ENCODE data around the gene PRMT7. TPM values are rescaled to one million over a fixed set of nuclear protein-coding genes. Genes with fewer than 3 reads are reported as not detected.
A peak's percentile ranks its signal among the peaks of the same experiment; 100 is the strongest.

The PRMT7 gene
- total RNA-seq, 2 donors from 2014 or later: 53.3 to 57.8 TPM

DNA sequence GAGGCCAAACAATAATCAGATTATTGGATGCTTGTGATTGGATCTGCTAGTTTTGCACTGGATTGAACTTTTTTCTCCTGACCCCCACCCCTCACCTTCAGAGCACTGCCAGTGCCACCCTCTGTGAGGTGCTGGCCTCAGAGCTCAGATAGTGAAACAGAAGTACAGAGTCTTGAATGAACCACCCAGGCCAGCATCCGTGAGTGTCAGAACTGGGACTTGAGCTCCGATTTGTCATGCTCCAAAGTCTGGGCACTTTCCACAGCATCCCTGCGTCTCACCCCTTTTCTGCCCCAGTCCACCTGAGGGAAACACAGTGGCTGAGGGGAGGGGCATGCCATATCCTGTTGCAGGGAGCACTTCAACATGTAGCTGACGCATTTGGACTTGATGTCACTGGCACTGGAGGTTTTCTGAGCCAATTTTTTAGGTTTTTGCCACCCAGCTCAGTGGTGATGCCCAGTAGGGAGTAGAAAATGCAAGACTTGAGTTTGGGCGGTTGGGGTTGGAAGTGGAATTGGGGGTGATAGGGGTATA lies 90.2 kb downstream of the PRMT7 start:
- Mint-ChIP-seq H3K36me3 (ENCODE audit: low read depth) (no peaks in the 10 kb centered on the region), H3K27ac (no peak overlapping the region), H3K4me1 (peaks cover 9% of the 10 kb centered on the region), H3K27me3 (no peaks in the 10 kb centered on the region), H3K9me3 (no peaks in the 10 kb centered on the region), H3K4me3 (no peak overlapping the region)
- ATAC-seq (replicated peaks): peak; percentile 38

DNA sequence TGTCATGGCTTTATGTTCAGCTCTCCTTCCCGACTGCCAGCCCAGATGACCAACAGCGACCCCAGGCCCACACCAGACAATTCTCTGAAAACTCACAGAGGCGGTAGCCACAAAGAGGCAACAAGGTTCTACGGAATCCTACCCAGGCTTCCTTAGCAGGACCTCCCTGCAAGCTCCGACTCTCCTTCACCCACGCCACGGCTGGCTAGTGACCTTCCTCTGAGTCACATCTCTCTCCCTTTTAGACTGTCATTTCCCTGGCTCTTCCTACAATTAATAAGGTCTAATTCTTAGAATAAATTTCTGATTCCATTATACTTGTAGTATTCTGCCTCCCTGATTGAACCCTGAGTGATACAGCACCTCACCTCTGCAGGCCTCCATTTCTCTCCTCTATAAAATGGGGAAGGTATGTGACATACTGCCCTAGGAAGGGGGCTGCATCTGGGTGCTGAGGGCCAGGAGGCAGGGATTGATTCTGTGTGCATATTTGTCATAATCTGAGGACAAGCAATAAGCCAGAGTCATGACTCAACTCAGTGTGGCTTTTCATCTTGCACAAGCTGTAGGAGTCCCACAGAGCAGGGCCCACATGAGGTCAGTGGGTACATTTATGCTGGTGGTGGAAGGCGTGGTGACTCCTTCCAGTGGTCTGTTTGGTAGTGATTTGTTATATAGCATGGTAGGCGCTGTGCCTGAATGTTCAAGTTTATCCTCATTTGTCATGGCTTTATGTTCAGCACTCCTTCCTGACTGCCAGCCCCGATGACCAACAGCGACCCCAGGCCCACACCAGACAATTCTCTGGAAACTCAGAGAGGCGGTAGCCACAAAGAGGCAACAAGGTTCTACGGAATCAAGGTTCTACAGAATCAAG lies 91.3 kb downstream of the PRMT7 start:
- Mint-ChIP-seq H3K4me3 (no peak overlapping the region), H3K36me3 (ENCODE audit: low read depth) (no peaks in the 10 kb centered on the region), H3K9me3 (no peaks in the 10 kb centered on the region), H3K4me1 (peaks cover 7% of the 10 kb centered on the region), H3K27ac (no peak overlapping the region), H3K27me3 (peaks cover 6% of the 10 kb centered on the region)
- peak; percentile 71 for ATAC-seq (replicated peaks)

- ATAC-seq (replicated peaks): no peak
- H3K9me3 Mint-ChIP-seq: no peaks in the 10 kb centered on the region
- H3K4me1 Mint-ChIP-seq: peaks cover 7% of the 10 kb centered on the region
- H3K27me3 Mint-ChIP-seq: peaks cover 6% of the 10 kb centered on the region
- H3K27ac Mint-ChIP-seq: peak overlapping the region; percentile 34
- H3K4me3 Mint-ChIP-seq: no peak overlapping the region
- no peaks in the 10 kb centered on the region for H3K36me3 Mint-ChIP-seq (ENCODE audit: low read depth)
These were observed 91.9 kb downstream of the PRMT7 start for GRCh38 chr16:68402748-68403040.

DNA sequence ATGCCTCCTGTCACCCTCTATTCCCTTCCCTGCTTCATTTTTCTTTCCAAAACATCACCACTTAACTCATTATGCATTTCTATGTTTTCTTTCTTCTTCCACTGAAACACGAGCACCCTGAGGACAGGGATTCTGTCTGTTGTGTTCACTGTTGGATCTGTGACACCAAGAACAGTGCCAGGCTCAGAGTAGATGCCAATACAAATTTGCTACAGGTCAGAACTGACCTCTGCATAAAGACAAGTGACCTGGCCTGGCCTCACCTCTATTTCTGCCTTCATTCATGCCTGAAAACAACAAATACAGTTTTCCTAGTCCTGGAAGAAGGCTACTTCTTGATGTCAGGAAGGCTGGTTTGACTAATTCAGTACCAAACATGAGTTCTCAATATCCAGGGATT lies 92.4 kb downstream of the PRMT7 start:
- peaks cover 7% of the 10 kb centered on the region for H3K4me1 Mint-ChIP-seq

GRCh38 chr16:68403704-68404103 lies 92.9 kb downstream of the PRMT7 start:
- H3K27me3 Mint-ChIP-seq: peaks cover 6% of the 10 kb centered on the region

More for the DNA sequence above, 92.4 kb downstream of the PRMT7 start:
- no peaks in the 10 kb centered on the region for H3K36me3 Mint-ChIP-seq (ENCODE audit: low read depth)
- no peak overlapping the region for H3K4me3 Mint-ChIP-seq
- ATAC-seq (replicated peaks): no peak
- peaks cover 6% of the 10 kb centered on the region for H3K27me3 Mint-ChIP-seq
- H3K27ac Mint-ChIP-seq: peak overlapping the region; percentile 34
- no peaks in the 10 kb centered on the region for H3K9me3 Mint-ChIP-seq

GRCh38 chr16:68404736-68405345 lies 94.0 kb downstream of the PRMT7 start:
- Mint-ChIP-seq H3K4me1 (peaks cover 7% of the 10 kb centered on the region), H3K27me3 (peaks cover 6% of the 10 kb centered on the region), H3K27ac (no peak overlapping the region), H3K36me3 (ENCODE audit: low read depth) (no peaks in the 10 kb centered on the region), H3K4me3 (no peak overlapping the region), H3K9me3 (no peaks in the 10 kb centered on the region)
- ATAC-seq (replicated peaks): no peak

More at GRCh38 chr16:68403704-68404103, 92.9 kb downstream of the PRMT7 start:
- Mint-ChIP-seq H3K36me3 (ENCODE audit: low read depth) (no peaks in the 10 kb centered on the region), H3K4me1 (peaks cover 7% of the 10 kb centered on the region), H3K27ac (no peak overlapping the region), H3K9me3 (no peaks in the 10 kb centered on the region), H3K4me3 (no peak overlapping the region)
- ATAC-seq (replicated peaks): no peak

DNA sequence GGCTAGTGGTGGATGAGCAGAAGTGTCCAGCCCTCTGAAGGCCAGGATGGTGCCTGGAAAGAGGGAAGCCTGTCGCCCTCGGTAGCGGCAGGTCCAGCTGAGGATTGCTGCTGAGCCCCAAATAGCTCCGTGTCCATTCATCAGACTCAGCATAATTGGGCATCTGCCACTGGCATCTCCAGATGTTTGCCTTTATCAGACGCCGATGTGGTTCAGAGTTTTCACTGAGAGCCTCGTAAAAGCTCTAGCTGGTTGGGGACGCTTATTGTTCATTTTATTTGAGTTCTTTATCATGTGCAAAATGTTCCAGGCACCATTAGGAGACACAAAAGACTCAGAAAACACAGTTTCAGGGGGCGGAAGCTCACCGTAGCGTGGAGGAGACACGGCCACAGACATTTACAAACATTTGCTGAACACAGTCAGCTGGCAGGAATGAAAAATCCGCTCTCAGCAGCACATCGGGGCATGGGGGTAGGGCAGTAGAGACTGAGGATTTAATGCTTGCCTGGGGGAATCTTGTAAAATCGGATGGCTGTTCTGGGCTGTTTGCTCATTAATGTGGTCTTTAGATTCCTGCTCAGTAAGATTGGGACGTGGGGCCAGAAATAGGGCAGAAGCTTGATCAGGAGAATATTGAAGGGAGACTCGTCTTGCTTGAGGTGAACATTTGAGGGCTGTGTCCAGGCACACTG lies 95.8 kb downstream of the PRMT7 start:
- Mint-ChIP-seq H3K27me3 (peaks cover 6% of the 10 kb centered on the region), H3K4me3 (no peak overlapping the region), H3K9me3 (no peaks in the 10 kb centered on the region), H3K4me1 (peaks cover 12% of the 10 kb centered on the region), H3K36me3 (ENCODE audit: low read depth) (no peaks in the 10 kb centered on the region), H3K27ac (peak overlapping the region; percentile 28)
- no peak for ATAC-seq (replicated peaks)

Other genes with a start within 250 kb of the PRMT7 start
- 10 to 100 TPM; 71.1 to 78.1 TPM for gene NFATC3, start 225.6 kb upstream of the PRMT7 start, total RNA-seq
- under 1 TPM; 0.13 to 0.15 TPM for gene ESRP2, start 74.9 kb upstream of the PRMT7 start, total RNA-seq
- gene PLA2G15, start 65.6 kb upstream of the PRMT7 start, total RNA-seq: 10 to 100 TPM; 11.2 to 15.5 TPM
- gene SLC7A6, start 46.5 kb upstream of the PRMT7 start, total RNA-seq: 10 to 100 TPM; 65.6 to 99.0 TPM
- gene SLC7A6OS, start 73 bp upstream of the PRMT7 start, total RNA-seq: 10 to 100 TPM; 21.3 to 21.8 TPM
- gene SMPD3, start 137.5 kb downstream of the PRMT7 start, total RNA-seq: under 1 TPM; 0.19 to 0.45 TPM
- gene ZFP90, start 228.3 kb downstream of the PRMT7 start, total RNA-seq: 10 to 100 TPM; 26.5 to 30.5 TPM

Measured in activated T-helper 17 cell treated with anti-CD3 and anti-CD28 coated beads, Interleukin-2, amount 50 U/mL, for 72 hours (primary cell).